ENCODE results near the gene ECI2. TPM values are rescaled to one million over a fixed set of nuclear protein-coding genes. Genes with fewer than 3 reads are reported as not detected.

Gene ECI2
- polyA plus RNA-seq, 1 of the 3 experiments (the other 2 are of a cell fraction) = 45.1 TPM

- no peaks in the 10 kb centered on the region for H3K9me3 ChIP-seq
- peaks cover 6 to 19% of the 10 kb centered on the region in 2 experiments; a peak in 2 of 4 replicates for H3K4me1 ChIP-seq (ENCODE audit: control insufficient read depth in 1 of 2, insufficient read depth in 2 of 2, low read depth in 1 of 2, low read length in 1 of 2)
- peak overlapping the region; percentile 90 for H3K4me2 ChIP-seq
- no peaks in the 10 kb centered on the region for H3K9me2 ChIP-seq
- no peaks in the 10 kb centered on the region for H3K27me3 ChIP-seq (ENCODE audit: insufficient read depth)
- H4K20me1 ChIP-seq (ENCODE audit: insufficient read depth) = no peaks in the 10 kb centered on the region; the same call in 1 of the 2 replicates
- H3F3A ChIP-seq (replicated peaks; ENCODE audit: insufficient read depth) = peaks cover 4% of the 10 kb centered on the region
- ChIA-PET POLR2A (interaction anchor here (1.9 kb wide), 1 partner anchor 113 kb away, joined by 7 read pairs; a partner anchor contains a TSS), CTCF (interaction anchor here (0.7 to 1.7 kb wide), 3 partner anchors 21 to 45 kb away, joined by 3 to 5 read pairs (median 4); no protein-coding TSS in a partner anchor)
- no peak for TF ChIP-seq IRF3 (IDR thresholded peaks at IDR 0.05; ENCODE audit: low read depth, low read length)
- TF ChIP-seq TAF1 (IDR thresholded peaks at IDR 0.05; ENCODE audit: borderline replicate concordance, low read depth, low read length) = 0 out of 2 replicates have a peak, but pooled peaks have one; percentile 10
- no peak for TF ChIP-seq CTCF (IDR thresholded peaks at IDR 0.05)
- WGBS (ENCODE audit: low lambda C conversion rate) = 13% methylated on average over 13 of the region's 13 CpGs
- peaks cover 17 to 36% of the 10 kb centered on the region in 2 experiments for H3K36me3 ChIP-seq (replicated peaks in 1 of 2; ENCODE audit: control insufficient read depth in 1 of 2, insufficient read depth in 2 of 2, low read length in 1 of 2)
- peak overlapping the region; percentile 84 to 92 for H3K27ac ChIP-seq (ENCODE audit: low read depth in 2 of 2, low read length in 1 of 2)
- peak overlapping the region; percentile 61; the same call in 1 of the 2 replicates for H2AFZ ChIP-seq (ENCODE audit: low read depth)
- peaks cover 53% of the 10 kb centered on the region for H3K79me2 ChIP-seq (ENCODE audit: insufficient read depth)
- H3K9ac ChIP-seq = peak overlapping the region; percentile 91
- DNase-seq = peak; percentile 11
- H3K4me3 ChIP-seq (ENCODE audit: low read depth in 2 of 2, low read length in 1 of 2) = peak overlapping the region; percentile 88 to 96
Observed at GRCh38 chr6:4133941-4134838, 1.2 kb downstream of the ECI2 start.

GRCh38 chr6:4130357-4130987 is 4.9 kb downstream of the ECI2 start:
- Histone ChIP-seq H3K27me3 (ENCODE audit: insufficient read depth) (no peaks in the 10 kb centered on the region), H3K36me3 (replicated peaks in 1 of 2; ENCODE audit: control insufficient read depth in 1 of 2, insufficient read depth in 2 of 2, low read length in 1 of 2) (peaks cover 46 to 62% of the 10 kb centered on the region in 2 experiments), H3K27ac (ENCODE audit: low read depth in 2 of 2, low read length in 1 of 2) (no peak overlapping the region), H3K4me1 (ENCODE audit: control insufficient read depth in 1 of 2, insufficient read depth in 2 of 2, low read depth in 1 of 2, low read length in 1 of 2) (peaks cover 6 to 35% of the 10 kb centered on the region in 2 experiments; a peak in 3 of 4 replicates), H3K4me2 (no peak overlapping the region; the same call in 1 of the 2 replicates), H3F3A (replicated peaks; ENCODE audit: insufficient read depth) (peaks cover 27% of the 10 kb centered on the region), H3K9me3 (no peaks in the 10 kb centered on the region), H3K79me2 (ENCODE audit: insufficient read depth) (peaks cover 56% of the 10 kb centered on the region), H3K4me3 (ENCODE audit: low read depth in 2 of 2, low read length in 1 of 2) (no peak overlapping the region), H2AFZ (ENCODE audit: low read depth) (no peak overlapping the region), H4K20me1 (ENCODE audit: insufficient read depth) (no peaks in the 10 kb centered on the region; the same call in 1 of the 2 replicates), H3K9me2 (no peaks in the 10 kb centered on the region), H3K9ac (no peak overlapping the region)
- CTCF ChIA-PET = no interaction called here
- WGBS (ENCODE audit: low lambda C conversion rate) = 93% methylated on average over 5 of the region's 5 CpGs
- DNase-seq = no peak
- POLR2A ChIA-PET = no interaction called here
- TF ChIP-seq IRF3 (IDR thresholded peaks at IDR 0.05; ENCODE audit: low read depth, low read length) = no peak
- TF ChIP-seq REST (IDR thresholded peaks at IDR 0.05; ENCODE audit: low read depth, low read length) = no peak
- no peak for TF ChIP-seq TEAD4 (IDR thresholded peaks at IDR 0.05; ENCODE audit: borderline replicate concordance, insufficient read depth)
